NCI-H1436 (cell line): Measurements from ENCODE around the gene ITGA5.

Experiments
- DNase-seq: peaks from one replicate; lab custom pipeline; 2025; lab: John Stamatoyannopoulos, UW

Gene ITGA5

DNA sequence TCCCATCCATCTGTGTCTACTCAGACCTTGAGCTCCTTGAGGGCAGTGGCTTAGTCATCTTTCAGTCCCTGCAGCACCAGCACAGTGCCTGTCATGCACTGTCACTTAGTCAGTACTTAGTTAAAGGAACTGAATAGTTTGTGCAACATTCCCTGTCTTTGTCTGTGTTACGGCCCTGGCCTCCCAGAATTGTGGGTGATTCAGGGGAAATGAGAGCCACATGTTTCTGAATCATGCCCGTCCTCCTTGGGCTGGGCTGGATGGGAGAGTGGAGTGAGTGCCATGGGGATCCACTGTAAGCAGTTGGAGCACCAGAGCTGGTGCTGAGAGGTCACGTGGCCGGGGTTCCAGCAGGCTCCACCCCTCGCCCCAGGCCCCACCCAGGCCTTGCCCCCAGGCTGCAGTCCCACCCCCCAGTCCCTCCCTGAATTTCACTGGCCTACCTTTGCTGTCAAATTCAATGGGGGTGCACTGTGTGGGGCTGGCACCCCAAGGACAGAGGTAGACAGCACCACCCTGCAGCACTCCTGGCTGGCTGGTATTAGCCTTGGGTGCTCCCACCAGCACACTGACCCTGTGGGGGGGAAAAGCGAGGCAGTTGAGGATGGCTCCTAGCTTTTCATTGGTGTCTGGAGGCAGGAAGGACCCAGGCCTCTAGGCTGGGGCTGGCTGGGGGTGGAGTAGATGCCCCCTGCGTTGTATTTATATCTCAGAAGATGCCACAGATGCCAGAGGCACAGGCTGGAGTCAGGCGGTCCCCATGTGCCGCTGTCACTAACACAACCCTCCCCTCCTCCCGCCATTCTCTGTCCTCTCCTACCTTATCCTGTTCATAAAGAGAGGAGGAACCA is 7.5 kb downstream of the ITGA5 start:
- DNase-seq, result no peak

DNA sequence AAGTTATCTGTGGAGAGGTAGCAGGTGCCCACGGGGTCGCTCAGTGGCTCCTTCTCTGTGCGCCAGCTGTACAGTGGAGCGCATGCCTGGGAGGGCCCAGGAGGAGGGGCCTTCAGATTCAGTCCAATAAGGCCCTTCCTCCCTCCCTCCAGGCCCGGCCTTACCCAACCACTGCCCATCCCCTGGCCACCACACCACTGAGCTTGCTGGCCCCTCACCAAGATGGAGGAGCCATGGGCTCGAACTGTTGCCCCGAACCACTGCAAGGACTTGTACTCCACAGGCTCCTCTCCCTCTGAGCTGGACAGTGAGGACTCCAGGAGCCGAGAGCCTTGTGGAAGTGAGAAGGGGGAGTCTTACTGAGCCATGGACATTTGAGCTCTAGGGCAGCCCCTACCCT is 9.8 kb downstream of the ITGA5 start:
- no peak for DNase-seq

DNA sequence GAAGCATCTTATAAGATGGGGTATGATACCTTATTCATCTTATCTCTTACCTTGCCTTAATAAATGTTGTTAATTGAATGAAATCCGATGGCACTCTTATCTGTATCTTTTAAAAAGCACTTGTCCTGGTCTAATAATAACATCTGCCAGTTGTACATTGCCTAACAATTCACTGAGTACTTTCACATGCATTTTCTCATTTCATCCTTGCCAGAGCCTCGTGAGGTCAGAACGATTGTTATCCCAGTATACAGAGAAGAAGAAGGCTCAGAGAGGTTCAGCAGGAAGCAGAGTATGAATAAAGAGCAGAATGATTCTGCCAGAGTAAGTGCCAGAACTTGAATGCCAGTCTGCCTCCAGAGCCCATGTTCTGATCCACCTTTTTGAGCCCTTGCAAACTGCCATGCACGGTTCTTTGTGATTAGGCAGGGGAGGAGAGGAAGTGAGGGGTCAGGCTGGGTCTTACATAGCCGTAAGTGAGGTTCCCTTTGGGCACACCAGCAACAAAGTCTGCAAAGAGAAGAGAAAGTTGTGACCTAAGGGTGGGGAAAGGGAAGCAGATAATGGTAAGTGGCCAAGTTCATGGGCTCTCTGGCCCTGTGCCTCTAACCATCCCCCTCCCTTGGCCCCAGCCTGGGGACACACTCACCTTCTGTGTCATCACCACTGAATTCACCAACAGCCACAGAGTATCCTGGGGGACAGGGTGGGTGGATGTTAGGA is 11.7 kb downstream of the ITGA5 start:
- DNase-seq, result no peak

DNA sequence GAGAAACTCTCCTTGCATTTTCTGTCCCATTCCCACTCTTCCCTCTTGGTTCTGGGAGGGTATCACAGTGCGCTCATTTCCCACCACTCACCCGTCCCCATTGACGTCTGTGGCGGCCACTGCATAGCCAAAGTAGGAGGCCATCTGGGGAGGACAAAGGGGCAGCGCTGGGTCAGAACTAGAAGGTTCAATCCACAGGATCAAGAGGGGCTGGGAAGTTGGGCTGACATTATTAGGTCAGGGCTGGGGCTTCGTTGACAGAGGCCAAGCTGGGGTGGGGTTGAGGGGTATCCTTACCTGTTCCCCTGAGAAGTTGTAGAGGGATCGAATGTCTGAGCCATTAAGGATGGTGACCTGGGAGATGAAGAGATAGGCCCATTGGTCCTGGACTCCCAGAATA is 13.5 kb downstream of the ITGA5 start:
- DNase-seq, result no peak

DNA sequence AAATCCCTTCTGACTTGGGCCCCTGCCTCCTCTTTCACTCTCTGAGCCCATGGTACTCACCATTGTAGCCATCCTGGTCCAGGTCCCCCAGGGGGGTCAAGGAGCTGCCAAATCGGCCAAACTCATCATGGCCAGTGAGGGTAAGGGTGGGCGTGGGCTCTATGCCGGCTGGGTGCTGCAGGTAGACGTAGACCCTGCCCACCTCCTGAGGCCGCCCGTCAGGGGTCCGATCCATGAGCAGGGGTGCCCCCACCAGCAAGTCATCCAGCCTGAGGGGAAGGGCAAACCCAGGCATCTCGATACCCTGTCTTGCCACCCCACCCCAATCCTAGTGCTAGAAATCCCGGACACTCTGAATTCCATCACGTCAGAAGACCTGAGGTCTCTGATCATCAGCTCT is 14.0 kb downstream of the ITGA5 start:
- DNase-seq, result no peak

DNA sequence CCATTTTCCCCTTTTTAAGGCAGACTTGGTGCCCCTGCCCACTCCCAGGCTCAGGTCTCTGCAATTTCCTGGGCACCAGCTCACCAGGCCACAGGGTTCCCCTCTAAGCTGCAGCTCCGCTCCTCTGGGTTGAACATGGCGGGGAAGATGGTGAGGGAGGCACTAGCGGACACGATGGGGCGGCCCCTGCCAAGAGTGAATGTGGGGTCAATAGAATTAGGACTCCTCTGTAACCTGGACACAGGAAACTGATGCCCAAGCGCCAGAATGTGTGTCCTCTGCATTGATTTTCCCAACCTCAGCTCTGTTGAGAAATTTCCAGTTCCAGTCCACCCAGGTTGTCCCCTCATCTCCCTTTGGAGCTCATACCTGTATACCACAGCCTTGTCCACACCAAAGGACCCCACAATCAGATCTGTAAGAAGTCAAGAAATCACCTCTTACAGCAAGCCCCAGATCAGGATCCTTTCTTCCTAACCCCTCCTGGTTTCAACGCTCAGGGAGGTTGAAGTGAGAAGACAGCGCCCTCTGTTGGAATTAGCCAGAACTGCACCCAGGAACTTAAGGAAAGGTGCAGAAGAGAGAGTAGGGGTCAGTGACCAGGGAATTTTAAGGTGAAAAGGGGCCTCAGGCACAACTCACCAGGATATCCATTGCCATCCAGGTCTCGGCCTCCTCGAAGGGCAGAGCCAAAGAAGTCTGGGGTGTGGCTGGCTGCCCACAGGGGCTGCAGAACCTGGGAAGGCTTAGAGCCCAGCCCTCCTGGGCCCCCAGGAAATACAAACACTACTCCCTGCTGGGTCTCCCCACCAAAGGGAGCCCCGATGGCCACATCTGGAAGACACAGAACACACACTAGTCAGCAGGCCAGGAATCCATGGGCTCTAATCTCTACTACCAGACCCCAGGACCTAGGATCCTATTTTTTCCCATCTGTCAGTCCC is 14.7 kb downstream of the ITGA5 start:
- peak; percentile 59 for DNase-seq

DNA sequence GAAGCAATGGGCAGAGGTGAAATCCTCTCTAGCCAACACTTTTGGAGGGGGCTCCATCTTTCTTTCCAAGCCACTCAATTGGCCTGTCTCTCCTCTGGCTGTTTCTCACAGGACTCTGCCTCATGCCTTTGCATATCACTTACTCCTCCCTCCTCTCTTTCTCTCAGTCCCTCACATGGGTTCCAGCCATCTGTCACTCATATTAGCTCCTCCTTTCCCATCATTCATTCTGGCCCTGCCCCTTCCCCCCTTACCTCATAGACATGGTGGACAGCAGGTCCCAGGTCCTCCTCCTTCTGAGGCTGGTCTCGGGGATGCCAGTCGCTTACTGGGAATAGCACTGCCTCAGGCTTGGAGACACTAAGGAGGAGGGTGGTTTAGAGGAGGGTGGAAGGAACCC is 17.9 kb downstream of the ITGA5 start:
- no peak for DNase-seq

DNA sequence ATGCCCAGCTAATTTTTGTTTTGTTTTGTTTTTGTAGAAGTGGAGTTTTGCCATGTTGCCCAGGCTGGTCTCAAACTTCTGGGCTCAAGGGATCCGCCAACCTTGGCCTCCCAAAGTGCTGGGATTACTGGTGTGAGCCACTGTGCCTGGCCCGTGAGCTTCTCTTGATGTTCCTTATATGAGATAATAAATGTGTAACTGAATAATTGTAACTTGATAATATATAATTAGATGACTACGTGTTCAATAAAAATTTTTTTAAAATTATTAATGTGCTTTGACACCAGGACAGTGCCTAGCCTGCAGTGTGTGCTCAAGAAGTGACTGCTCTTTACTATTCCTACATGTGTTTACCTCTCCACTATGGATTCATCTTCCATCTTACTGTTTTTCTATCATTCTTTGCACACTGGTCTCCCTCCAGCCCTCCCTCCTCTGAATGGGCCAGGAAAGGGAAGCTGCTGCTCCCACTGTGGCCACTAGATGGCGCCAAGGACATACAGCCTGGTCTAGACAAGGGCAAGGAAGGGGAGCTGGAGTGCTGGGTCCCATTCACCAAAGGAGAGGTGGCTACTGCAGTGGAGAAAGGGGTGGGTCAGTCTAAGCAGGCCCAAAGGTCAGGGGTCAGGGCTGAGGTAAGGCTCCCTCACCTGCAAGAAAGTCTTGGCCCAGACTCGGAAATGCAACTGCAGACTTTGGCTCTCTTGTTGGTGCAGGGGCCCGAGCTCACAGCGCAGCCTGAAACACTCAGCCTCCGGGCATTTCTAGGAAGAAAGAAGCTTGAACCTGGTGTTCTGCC is 19.9 kb downstream of the ITGA5 start:
- DNase-seq, result peak; percentile 53

DNA sequence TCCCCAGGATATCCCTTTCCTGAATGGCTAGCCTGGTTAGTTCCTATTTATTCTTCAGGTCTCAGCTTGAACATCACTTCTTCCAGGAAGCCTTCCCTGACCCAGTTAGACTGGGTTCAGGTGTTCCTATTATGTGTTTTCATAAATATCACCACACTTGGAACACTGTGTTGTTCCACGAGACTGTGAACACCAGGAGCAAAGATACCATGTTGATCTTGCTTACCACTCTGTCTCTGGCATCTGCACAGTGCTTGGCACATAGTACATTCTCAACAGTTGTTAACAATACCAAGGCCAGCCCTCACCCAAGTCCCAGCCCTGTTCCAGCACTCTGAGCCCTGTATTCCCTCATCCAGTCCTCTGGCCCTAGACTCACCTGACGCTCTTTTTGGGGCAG is 20.8 kb downstream of the ITGA5 start:
- no peak for DNase-seq

DNA sequence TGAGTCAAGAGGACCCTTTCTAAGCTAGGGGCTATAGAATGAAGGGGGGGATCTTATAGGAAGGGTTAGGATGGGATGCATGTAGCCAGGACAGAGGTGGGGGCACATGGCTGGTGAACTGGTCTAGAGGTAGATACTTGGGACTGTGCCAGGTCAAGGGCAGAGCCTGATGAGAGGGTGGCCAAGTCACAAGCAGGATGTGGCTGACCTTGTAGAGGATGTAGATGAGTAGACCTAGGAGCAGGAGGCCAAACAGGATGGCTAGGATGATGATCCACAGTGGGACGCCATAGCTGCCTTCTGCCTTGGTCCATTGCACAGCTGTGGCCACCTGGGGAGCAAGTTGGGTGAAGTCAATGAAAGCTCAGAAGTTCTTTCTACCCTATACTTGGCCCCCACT is 21.9 kb downstream of the ITGA5 start:
- no peak for DNase-seq

DNA sequence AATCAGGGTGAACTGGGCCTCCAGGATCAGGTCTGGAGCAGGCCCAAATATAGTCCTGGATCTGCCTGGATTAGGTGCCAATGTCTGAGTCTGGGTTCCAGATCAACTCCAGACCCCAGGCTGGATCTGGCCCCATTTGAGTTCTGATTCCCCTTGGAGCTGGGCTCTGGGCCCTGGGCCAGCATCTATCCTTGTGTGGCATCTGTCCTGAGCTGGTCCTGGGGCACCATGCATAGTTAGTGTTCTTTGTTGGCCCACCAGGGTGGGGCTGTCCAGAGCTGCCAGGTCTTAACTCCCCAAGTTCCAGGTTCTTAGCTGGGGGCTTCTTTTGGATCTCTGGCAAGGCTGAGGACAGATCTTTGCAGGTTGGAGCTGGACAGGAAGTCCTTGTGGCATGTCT is 23.5 kb downstream of the ITGA5 start:
- DNase-seq, result no peak

DNA sequence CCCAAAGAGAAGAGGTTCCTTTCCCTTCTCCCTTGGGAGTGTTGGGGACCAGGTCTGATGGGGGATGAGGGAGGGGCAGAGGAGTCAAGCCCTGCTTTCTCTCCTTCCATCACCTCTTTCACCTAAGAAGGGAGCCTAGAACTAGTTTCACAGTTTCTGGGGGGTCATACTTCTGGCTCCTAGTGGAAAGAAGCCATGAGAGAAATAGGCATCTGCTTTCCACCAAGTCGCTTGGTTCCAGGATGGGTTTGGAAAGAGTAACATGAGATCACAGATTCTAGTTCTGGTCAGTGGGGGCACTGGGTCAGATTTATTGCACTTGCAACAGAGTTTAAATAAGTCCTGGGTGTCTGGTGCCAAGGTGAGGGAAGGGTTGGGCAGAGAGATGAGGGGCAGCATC is 24.1 kb downstream of the ITGA5 start:
- DNase-seq, result no peak

DNA sequence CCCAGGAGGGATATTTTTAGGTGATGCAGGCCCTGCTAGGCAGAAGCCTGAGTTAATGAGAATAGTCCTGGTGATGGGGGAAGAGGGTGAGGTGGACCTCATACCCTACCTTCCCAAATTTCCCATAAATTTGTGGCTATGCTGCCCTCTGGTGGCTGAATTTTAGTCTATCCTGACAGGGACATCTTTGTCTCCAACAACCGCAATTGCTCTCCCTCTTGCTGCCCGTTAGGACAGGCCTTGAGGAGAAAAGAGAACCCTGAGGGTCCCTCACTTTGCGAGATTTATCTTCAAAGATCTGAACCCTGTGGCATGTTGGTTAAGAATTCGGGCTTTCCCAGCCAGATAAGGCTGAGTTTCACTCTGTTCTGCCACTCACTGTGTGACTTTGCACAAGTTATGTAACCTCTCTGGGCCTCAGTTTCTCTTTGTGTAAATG is 24.8 kb downstream of the ITGA5 start:
- DNase-seq, result peak; percentile 60

DNA sequence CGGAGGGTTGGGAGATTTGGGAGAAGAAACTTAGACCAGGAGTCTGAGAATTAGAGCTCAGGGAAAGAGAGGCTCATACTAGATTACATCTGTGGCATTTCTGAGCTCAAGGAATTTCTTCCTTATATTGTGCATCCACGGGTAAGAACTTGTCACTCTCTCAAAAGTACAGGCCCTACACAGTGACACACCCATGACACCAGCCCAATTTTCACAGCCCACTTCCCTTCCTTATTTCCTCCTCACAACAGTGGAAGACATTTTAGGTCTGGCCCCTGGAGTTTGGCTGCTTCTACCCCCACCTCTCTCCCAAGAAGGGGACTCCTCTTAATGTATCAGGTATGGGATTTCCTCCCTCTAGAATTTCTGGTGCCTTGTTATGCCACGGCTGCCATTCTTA is 25.3 kb downstream of the ITGA5 start:
- no peak for DNase-seq

DNA sequence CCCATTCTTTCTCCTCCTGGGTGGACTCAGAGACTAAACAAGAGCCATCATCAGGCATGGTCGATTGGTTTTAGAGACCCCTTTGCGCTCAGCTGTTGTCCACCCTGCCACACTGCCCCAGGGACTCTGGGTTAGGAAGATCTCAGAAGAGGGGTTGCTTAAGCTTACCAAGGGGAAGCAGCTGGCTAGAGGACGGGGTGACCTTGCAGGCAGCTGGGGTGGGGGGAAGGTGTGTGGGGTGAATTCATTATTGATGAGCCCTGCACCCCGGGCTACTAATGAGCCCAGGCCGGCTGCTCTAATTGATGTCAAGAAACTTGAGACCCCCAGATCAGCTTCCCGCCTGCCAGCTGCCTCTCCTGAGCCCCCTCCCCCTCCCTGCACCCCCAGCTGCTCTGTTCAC is 25.9 kb downstream of the ITGA5 start:
- DNase-seq, result peak; percentile 11

DNA sequence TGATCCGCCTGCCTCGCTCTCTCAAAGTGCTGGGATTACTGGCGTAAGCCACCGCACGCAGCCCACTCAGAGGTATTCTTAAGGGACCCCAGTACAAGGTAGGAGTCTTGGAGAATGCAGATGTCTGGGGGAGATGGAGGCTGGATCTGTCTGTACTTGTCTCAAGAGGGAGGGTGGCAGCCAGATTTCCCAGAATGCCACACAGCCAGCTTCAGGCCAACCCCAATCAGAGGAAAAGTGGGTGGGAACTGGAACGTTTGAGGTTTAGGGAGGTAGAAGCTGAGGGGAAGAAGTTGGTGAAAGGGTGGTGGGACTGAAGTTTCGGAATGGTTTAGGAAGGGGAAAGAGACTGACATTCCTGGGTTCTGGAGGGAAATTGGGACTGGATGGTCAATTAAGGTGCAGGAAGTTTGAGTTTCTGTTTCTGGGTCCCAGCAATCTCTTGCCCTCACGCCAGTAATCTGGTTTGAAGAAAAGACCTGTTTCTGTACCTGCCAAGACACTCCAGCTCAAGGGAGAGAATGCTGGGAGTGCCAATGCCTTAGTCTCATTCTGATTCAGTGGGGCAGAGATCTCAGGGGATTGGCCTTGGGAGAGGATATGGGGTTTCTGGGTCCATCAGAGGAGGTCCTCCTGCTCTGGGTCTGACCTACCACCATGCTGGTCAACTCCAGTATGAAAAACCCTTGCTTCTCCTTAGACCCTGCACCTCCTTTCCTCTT is 26.4 kb downstream of the ITGA5 start:
- no peak for DNase-seq

DNA sequence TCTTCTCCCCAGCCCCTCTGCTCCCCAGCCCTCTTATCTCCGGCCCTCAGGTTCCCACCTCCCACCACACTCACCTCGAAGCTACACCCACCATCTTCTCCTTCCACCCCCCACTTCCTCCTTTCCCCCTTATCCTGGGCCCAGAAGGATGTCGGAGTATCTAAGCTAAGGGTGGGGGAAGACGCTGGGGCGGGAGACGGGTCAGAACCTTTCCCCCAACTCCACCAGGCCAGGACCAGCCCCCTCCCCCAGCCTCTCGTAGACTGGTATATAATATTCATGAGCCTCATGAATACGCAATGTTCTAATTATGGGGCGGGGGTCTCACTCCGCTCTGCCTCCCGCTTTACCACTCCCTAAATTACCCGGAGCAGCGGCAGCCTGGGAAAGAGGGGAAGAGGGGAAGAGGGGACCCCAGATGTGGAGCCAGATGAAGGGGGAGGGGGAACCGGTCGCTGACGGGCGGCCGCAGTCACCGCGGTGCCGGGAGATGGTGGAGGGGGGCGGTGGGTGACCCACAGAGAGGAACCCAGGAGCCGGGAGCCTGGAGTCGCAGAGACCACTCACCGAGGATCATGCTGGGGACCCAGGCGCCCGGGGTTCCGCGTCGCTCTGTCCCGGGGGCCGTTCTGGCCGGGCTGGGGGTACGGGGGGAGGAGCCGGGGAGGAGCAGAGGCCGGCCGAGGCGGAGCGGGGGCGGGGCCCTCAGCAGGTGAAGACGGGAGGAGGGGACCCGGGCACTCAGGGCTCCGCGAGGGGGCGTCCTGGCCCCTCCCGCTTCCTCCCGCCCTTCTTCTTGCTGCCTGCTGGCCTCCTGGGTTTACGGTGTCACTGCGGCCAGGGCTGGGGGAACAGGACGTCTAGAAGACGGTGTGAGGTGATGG is 28.2 kb downstream of the ITGA5 start:
- DNase-seq, result peak; percentile 68

DNA sequence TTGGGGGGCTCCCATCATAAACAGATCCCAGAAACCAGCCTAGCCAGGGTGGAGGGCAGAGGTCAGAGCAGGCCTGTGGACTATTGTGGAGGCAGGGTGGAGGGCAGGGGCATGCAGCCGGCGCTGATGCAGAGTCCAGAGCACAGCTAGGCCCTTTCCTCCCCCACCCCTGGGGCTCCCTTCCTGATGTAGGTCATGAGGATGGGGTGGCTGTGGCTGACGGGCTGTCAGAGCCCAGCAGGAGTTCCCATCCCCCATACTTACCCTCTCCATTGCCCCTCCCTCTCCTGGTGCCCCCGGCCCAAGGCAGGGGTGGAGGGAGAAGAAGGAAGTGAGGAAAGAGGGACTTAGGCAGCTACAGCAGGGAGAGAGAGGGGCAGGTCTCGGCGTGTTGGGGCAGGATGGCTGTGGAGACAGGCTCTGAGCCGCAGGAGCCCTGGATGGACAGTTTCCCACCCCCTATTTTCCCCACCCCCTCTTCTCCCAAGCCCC is 28.8 kb downstream of the ITGA5 start:
- DNase-seq, result peak; percentile 14

DNA sequence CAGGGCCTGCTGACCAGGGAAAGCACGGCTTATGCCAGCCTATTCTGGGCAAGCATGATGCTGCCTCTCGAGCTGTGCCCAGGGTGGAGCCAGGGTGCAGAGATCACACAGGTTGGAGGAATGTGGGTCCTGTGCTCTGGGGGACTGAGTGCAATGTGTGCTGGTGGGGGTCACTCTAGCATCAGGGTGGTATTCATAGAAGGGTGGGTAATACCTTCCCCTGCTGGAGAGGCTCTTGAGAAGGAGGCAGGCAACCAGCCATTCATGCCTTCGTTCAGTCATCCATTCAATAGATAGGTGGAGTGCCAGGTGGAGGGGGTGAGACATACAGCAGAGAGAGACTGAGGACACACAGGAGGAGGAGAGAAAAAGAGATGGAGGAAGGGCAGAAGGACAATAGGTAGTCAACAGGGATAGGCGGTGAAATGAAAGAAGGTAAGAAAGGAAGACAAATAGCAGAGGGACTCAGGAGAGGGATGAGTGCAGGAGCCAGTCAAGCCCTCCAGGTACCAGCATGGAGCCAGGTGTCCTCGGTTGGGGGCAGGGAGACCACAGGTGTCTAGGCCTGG is 29.4 kb downstream of the ITGA5 start:
- DNase-seq, result no peak
